WERI-Rb-1 (cell line): ENCODE data around the gene MEIS3.

Experiments
- DNase-seq: peaks from one replicate; pipeline ENCODE4 v3.0.0-alpha.2; 2020
- H3K27ac ChIP-seq: fragments of 250-450 bp; sonication (Bioruptor Pico); 2 replicates; pipeline ENCODE4 v1.5.1; 2020; ENCODE audit warnings: mild to moderate bottlenecking, moderate library complexity
- H3K27me3 ChIP-seq: fragments of 250-450 bp; sonication (Bioruptor Pico); 2 replicates; pipeline ENCODE4 v1.5.1; 2021; ENCODE audit warnings: mild to moderate bottlenecking, low read depth, moderate library complexity; ENCODE audit not compliant: insufficient read depth, severe bottlenecking
- H3K36me3 ChIP-seq: fragments of 250-450 bp; sonication (Bioruptor Pico); 2 replicates; pipeline ENCODE4 v1.5.1; 2020; ENCODE audit warnings: mild to moderate bottlenecking, moderate library complexity
- H3K4me3 ChIP-seq: 2 replicates; pipeline ENCODE4 v1.5.1; 2011; ENCODE audit warnings: low read depth, mild to moderate bottlenecking, control low read depth, low read length
- H3K9me3 ChIP-seq: fragments of 250-450 bp; sonication (Bioruptor Pico); 2 replicates; pipeline ENCODE4 v1.5.1; 2021; ENCODE audit warnings: mild to moderate bottlenecking, moderate library complexity; ENCODE audit not compliant: severe bottlenecking
- CTCF ChIP-seq: IDR thresholded peaks from 2 replicates; pipeline ENCODE4 v1.5.1; 2011; ENCODE audit warnings: low read depth, mild to moderate bottlenecking, control low read depth, inconsistent platforms, low read length

Gene MEIS3

GRCh38 chr19:47411101-47411500 is 8.2 kb downstream of the MEIS3 start:
- H3K27me3 ChIP-seq = no peaks in the 10 kb centered on the region
- no peak for DNase-seq
- H3K4me3 ChIP-seq = no peak overlapping the region
- H3K36me3 ChIP-seq = peaks cover 13% of the 10 kb centered on the region
- TF ChIP-seq CTCF = no peak
- no peak overlapping the region for H3K27ac ChIP-seq
- H3K9me3 ChIP-seq = no peaks in the 10 kb centered on the region

GRCh38 chr19:47408156-47408938 is 11.0 kb downstream of the MEIS3 start:
- Histone ChIP-seq H3K27me3 (no peaks in the 10 kb centered on the region), H3K4me3 (no peak overlapping the region), H3K27ac (no peak overlapping the region), H3K36me3 (peaks cover 10% of the 10 kb centered on the region), H3K9me3 (no peaks in the 10 kb centered on the region)
- DNase-seq = no peak
- no peak for TF ChIP-seq CTCF

DNA sequence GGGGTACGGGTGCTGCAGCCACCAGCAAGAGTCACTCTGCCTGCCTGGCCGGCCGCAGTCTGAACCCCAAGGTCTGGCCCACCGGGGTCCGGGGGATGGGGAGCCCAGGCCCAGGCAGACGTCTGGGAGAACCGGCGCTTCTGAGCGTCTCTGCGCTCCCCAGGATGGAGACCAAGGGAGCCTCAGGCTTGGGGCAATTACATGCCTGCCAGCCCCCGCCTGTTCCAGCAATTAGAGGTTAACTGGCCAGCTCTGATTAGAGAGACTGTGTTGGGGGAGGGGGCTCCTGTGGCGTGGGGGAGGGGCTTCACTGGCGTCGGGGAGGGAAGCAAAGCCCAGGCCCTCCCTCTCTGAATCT is 11.9 kb downstream of the MEIS3 start:
- Histone ChIP-seq H3K4me3 (no peak overlapping the region), H3K27me3 (no peaks in the 10 kb centered on the region), H3K36me3 (peaks cover 10% of the 10 kb centered on the region), H3K9me3 (no peaks in the 10 kb centered on the region), H3K27ac (no peak overlapping the region)
- DNase-seq = no peak
- TF ChIP-seq CTCF = no peak

- DNase-seq = no peak
- no peak for TF ChIP-seq CTCF
- H3K4me3 ChIP-seq = no peak overlapping the region
- H3K36me3 ChIP-seq = peaks cover 10% of the 10 kb centered on the region
- H3K9me3 ChIP-seq = no peaks in the 10 kb centered on the region
- no peaks in the 10 kb centered on the region for H3K27me3 ChIP-seq
- no peak overlapping the region for H3K27ac ChIP-seq
Measured at GRCh38 chr19:47406711-47407416, 12.5 kb downstream of the MEIS3 start.

GRCh38 chr19:47405854-47406417 is 13.4 kb downstream of the MEIS3 start:
- peaks cover 10% of the 10 kb centered on the region for H3K36me3 ChIP-seq
- TF ChIP-seq CTCF = no peak

More at GRCh38 chr19:47405854-47406417, 13.4 kb downstream of the MEIS3 start:
- no peak for DNase-seq
- no peak overlapping the region for H3K27ac ChIP-seq
- no peaks in the 10 kb centered on the region for H3K27me3 ChIP-seq
- no peak overlapping the region for H3K4me3 ChIP-seq
- H3K9me3 ChIP-seq = no peaks in the 10 kb centered on the region
